GM19043 (cell line): ENCODE results near the gene SLC25A3.
A peak's percentile ranks its signal among the peaks of the same experiment; 100 is the strongest.
"Not testable (repeated sequence)": the region's sequence is repeated elsewhere in the genome, so short reads cannot be mapped to it uniquely, and the experiment has no call there.

ENCODE experiments used
- ATAC-seq: cut with Tn5 transposase; IDR thresholded peaks from one replicate; pipeline ENCODE4 v1.9.1; 2021; ENCODE audit warnings: low read depth; ENCODE audit not compliant: unreplicated experiment

SLC25A3 gene

GRCh38 chr12:98594050-98594835 is 757 bp downstream of the SLC25A3 start:
- ATAC-seq = no peak

GRCh38 chr12:98595243-98595988 is 1.9 kb downstream of the SLC25A3 start:
- no peak for ATAC-seq

- ATAC-seq = not testable (repeated sequence)
Observed at GRCh38 chr12:98597313-98597712, 3.8 kb downstream of the SLC25A3 start.

- no peak for ATAC-seq
Observed at GRCh38 chr12:98601924-98602323, 8.4 kb downstream of the SLC25A3 start.

GRCh38 chr12:98606359-98606988 is 13.0 kb downstream of the SLC25A3 start:
- no peak for ATAC-seq

GRCh38 chr12:98610596-98610995 is 17.1 kb downstream of the SLC25A3 start:
- no peak for ATAC-seq

- ATAC-seq = peak; percentile 86
Observed at GRCh38 chr12:98612696-98613334, 19.3 kb downstream of the SLC25A3 start.

- no peak for ATAC-seq
Observed at GRCh38 chr12:98618952-98619351, 25.5 kb downstream of the SLC25A3 start.

GRCh38 chr12:98635657-98636323 is 42.3 kb downstream of the SLC25A3 start:
- ATAC-seq = peak; percentile 93

GRCh38 chr12:98637068-98637467 is 43.6 kb downstream of the SLC25A3 start:
- no peak for ATAC-seq

- ATAC-seq = no peak
Observed at GRCh38 chr12:98638009-98638408, 44.5 kb downstream of the SLC25A3 start.

- ATAC-seq = no peak
Observed at GRCh38 chr12:98639491-98639890, 46.0 kb downstream of the SLC25A3 start.

GRCh38 chr12:98642801-98643200 is 49.3 kb downstream of the SLC25A3 start:
- not testable (repeated sequence) for ATAC-seq

- peak; percentile 8 for ATAC-seq
Observed at GRCh38 chr12:98644433-98644711, 50.9 kb downstream of the SLC25A3 start.

- peak; percentile 83 for ATAC-seq
Observed at GRCh38 chr12:98644712-98645571, 51.5 kb downstream of the SLC25A3 start, which contains the start of the genes APAF1 and IKBIP. TSS of gene APAF1 (plus strand) at chr12:98645290. CDS start at chr12:98648360, 3,070 bp downstream. TSS of gene IKBIP (minus strand) at chr12:98644788. CDS start at chr12:98644701, 87 bp downstream.

- peak; percentile 0 for ATAC-seq
Observed at GRCh38 chr12:98645572-98646067, 52.1 kb downstream of the SLC25A3 start.

GRCh38 chr12:98646294-98647090 is 53.0 kb downstream of the SLC25A3 start:
- ATAC-seq = no peak

- ATAC-seq = no peak
Observed at GRCh38 chr12:98651328-98651727, 57.8 kb downstream of the SLC25A3 start.
